Endothelial cell of umbilical vein (primary cell): ENCODE results near the gene STX8. TPM values are rescaled to one million over a fixed set of nuclear protein-coding genes. Genes with fewer than 3 reads are reported as not detected.

Experiments used
- BruUV-seq: library from RNA; stranded (reverse); fragments of 400-500 nt; replicated peaks from 2 replicates; lab custom pipeline; 2021; lab: Mats Ljungman, UMichigan
- CTCF ChIA-PET: fragments of 300-600, 350-600 bp; sonication (Branson Sonifier 250); formaldehyde crosslinking; loops from one replicate; lab custom pipeline; 2021; ENCODE audit warnings: antibody characterized with exemption, inconsistent platforms; lab: Charles Lee
- POLR2A ChIA-PET: fragments of 300-600, 350-600 bp; sonication (Branson Sonifier 250); formaldehyde crosslinking; loops from one replicate; lab custom pipeline; 2021; ENCODE audit warnings: antibody characterized with exemption, inconsistent platforms; lab: Charles Lee
- DNase-seq: peaks from one replicate; pipeline ENCODE4 v3.0.0-alpha.2; 2011; ENCODE audit warnings: low read depth, low spot score
- FAIRE-seq: peaks from 2 replicates; lab custom pipeline; 2011; peaks lifted over from hg19 to GRCh38; lab: Jason Lieb, UNC
- H2AFZ ChIP-seq: 2 replicates; pipeline ENCODE4 v1.6.0; 2012; ENCODE audit warnings: low read depth, low read length, control low read depth, inconsistent platforms
- H3K27ac ChIP-seq: 2 replicates; pipeline ENCODE4 v1.5.1; 2011; ENCODE audit warnings: low read depth, mild to moderate bottlenecking, control low read depth, low read length, moderate library complexity; ENCODE audit not compliant: insufficient read depth
- H3K27me3 ChIP-seq, 2 experiments: 2 replicates each; pipeline versions ENCODE4 v1.6.0 to v1.6.1; 2011; ENCODE audit warnings: low read length in 2 of 2, mixed read lengths in 1 of 2; ENCODE audit not compliant: control insufficient read depth in 2 of 2, insufficient read depth in 2 of 2
- H3K36me3 ChIP-seq, 2 experiments: 2 replicates in 1 of 2; 3 replicates in 1 of 2; pipeline ENCODE4 v1.5.1; 2011; ENCODE audit warnings: low read length in 2 of 2, mild to moderate bottlenecking in 1 of 2, moderate library complexity in 1 of 2; ENCODE audit not compliant: control insufficient read depth in 2 of 2, insufficient read depth in 2 of 2; ENCODE audit errors: extremely low read depth in 1 of 2
- H3K4me1 ChIP-seq: 3 replicates; pipeline ENCODE4 v1.5.1; 2011; ENCODE audit warnings: mild to moderate bottlenecking, low read length; ENCODE audit not compliant: control insufficient read depth, insufficient read depth; ENCODE audit errors: extremely low read depth
- H3K4me2 ChIP-seq: 2 replicates; pipeline ENCODE4 v1.6.1; 2011; ENCODE audit warnings: low read length, control low read depth, mixed read lengths; ENCODE audit not compliant: insufficient read depth
- H3K4me3 ChIP-seq, 3 experiments: fragments of 200-600 bp in 1 of 3; sonication (generic), shearing (Covaris generic) in 1 of 3; replicated peaks in 1 of 3; 2 replicates each; pipeline ENCODE4 v1.5.1; 2011 to 2016; ENCODE audit warnings: control low read depth in 3 of 3, low read length in 3 of 3, mild to moderate bottlenecking in 2 of 3, inconsistent platforms in 1 of 3, low read depth in 1 of 3, moderate library complexity in 1 of 3; ENCODE audit not compliant: insufficient read depth in 1 of 3
- H3K79me2 ChIP-seq: 2 replicates; pipeline ENCODE4 v1.6.0; 2012; ENCODE audit warnings: low read length, inconsistent platforms; ENCODE audit not compliant: control insufficient read depth, insufficient read depth
- H3K9ac ChIP-seq: replicated peaks from 2 replicates; pipeline ENCODE3; 2011; ENCODE audit warnings: low read length, control low read depth; ENCODE audit not compliant: insufficient read depth; ENCODE audit errors: extremely low read depth
- H3K9me1 ChIP-seq: replicated peaks from 3 replicates; pipeline ENCODE4 v1.6.0; 2011; ENCODE audit warnings: mild to moderate bottlenecking, low read length; ENCODE audit not compliant: control insufficient read depth, insufficient read depth; ENCODE audit errors: extremely low read depth
- H3K9me3 ChIP-seq: replicated peaks from 2 replicates; pipeline ENCODE4 v1.5.1; 2012; ENCODE audit warnings: low read length, inconsistent platforms; ENCODE audit not compliant: control insufficient read depth, insufficient read depth
- H4K20me1 ChIP-seq: replicated peaks from 2 replicates; pipeline ENCODE3; 2011; ENCODE audit warnings: mild to moderate bottlenecking, low read length; ENCODE audit not compliant: control insufficient read depth, insufficient read depth; ENCODE audit errors: extremely low read depth
- EZH2 ChIP-seq: IDR thresholded peaks from 2 replicates; pipeline ENCODE4 v1.6.1; 2012; ENCODE audit warnings: borderline replicate concordance, low read depth, mild to moderate bottlenecking, moderate library complexity, low read length, inconsistent platforms; ENCODE audit not compliant: severe bottlenecking
- FOS ChIP-seq: IDR thresholded peaks from 2 replicates; pipeline ENCODE4 v1.6.1; 2011; ENCODE audit warnings: mild to moderate bottlenecking, low read length, moderate library complexity, borderline replicate concordance; ENCODE audit not compliant: insufficient read depth
- GATA2 ChIP-seq: IDR thresholded peaks from 2 replicates; pipeline ENCODE4 v1.7.0; 2011; ENCODE audit warnings: low read depth, mild to moderate bottlenecking, moderate library complexity, mixed read lengths, low read length; ENCODE audit not compliant: insufficient read length, insufficient read depth
- JUN ChIP-seq: IDR thresholded peaks from 2 replicates; pipeline ENCODE4 v1.6.1; 2011; ENCODE audit warnings: borderline replicate concordance, low read depth; ENCODE audit not compliant: insufficient read length, insufficient read depth
- MYC ChIP-seq: IDR thresholded peaks from one replicate; pipeline ENCODE4 v1.6.1; 2011; ENCODE audit warnings: mild to moderate bottlenecking, low read depth, low read length
- POLR2A ChIP-seq: IDR thresholded peaks from 2 replicates; pipeline ENCODE4 v1.6.1; 2012; ENCODE audit warnings: low read depth, mild to moderate bottlenecking, control low read depth, low read length
- POLR2AphosphoS5 ChIP-seq: IDR thresholded peaks from 2 replicates; pipeline ENCODE4 v1.6.1; 2012; ENCODE audit warnings: low read depth, mild to moderate bottlenecking, control low read depth, low read length, moderate library complexity; ENCODE audit not compliant: insufficient read depth
- dilution Hi-C: fragments of 300-500 bp; cut with MboI; formaldehyde crosslinking; loops from one replicate; pipeline ENCODE4 v1.15.0; 2019; ENCODE audit warnings: low sequenced_read_pairs; ENCODE audit not compliant: extremely low pct_ligation_motif_present
- intact Hi-C: fragments of 100-400 bp; cut with micrococcal nuclease; formaldehyde crosslinking; loops from one replicate; pipeline ENCODE4 v1.10.0; 2022
- polyA plus RNA-seq, 4 experiments: library from polyadenylated mRNA; depleted of rRNA in 3 of 4; stranded (reverse) in 3 of 4; unstranded in 1 of 4; fragments of >200 nt; gene quantifications; 2 replicates each; pipeline versions ENCODE4 v1.2.1 to v1.2.3, GENCODE V29; 2011 to 2012; ENCODE audit warnings: missing spikeins in 1 of 4
- total RNA-seq: library from RNA; stranded (reverse); gene quantifications from 2 replicates; pipeline ENCODE4 v1.2.3, GENCODE V29; 2021
- TF ChIP-seq, protein P1 (sequence below): IDR thresholded peaks from 2 replicates; pipeline ENCODE4 v1.6.1; 2011; ENCODE audit not compliant: insufficient read depth, insufficient read length
- TF ChIP-seq, protein P2 (sequence below), 2 donors: IDR thresholded peaks; 1 replicate in 1 of 2; 2 replicates in 1 of 2; pipeline ENCODE4 v1.5.1; 2011; ENCODE audit warnings: low read length in 2 of 2, mild to moderate bottlenecking in 2 of 2, moderate library complexity in 2 of 2, control low read depth in 1 of 2, inconsistent platforms in 1 of 2, low read depth in 1 of 2; ENCODE audit not compliant: insufficient read depth in 1 of 2; ENCODE audit errors: extremely low read depth in 1 of 2

STX8 gene
- total and polyA plus RNA-seq, 2 donors (not counting 3 experiments of a cell fraction or from before 2014, with no cell fraction given), result 25.9 to 67.3 TPM

DNA sequence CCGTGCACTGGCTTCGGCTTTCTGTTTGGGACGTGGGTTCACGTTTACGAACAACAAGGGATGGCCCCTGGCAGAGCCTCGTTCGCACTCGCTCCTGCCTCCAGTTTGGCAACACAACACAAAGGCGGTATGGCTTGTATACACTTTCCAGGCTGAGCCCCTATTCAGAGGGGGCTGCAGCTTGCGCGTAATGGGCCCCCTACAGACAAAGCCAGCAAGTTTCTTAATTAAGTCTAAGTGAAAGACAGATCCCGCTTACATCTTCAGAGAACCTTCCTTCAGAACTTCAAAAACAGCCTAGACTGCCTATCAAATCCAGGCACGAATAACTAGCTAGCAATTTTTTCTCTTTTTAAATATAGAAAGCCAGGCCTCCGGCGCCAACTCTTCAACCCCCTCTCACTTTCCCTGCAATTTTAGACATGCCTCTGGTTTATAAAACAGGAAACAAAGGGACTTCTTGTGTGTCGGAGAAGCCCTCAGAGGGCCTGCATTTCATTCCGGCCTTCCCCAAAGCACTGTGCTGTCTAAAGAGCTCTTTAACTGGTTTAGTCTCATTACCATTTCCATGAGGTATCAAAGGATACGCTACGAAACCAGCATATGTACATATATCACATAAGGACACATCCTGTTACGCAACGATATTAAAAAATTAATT, 244.9 kb downstream of the STX8 start:
- Histone ChIP-seq H3K79me2 (no peaks in the 10 kb centered on the region), H3K4me2 (no peak overlapping the region), H3K36me3 (no peaks in the 10 kb centered on the region), H3K9ac (no peak overlapping the region), H3K4me3 (no peak overlapping the region), H3K9me3 (no peaks in the 10 kb centered on the region), H4K20me1 (no peaks in the 10 kb centered on the region), H3K27ac (no peak overlapping the region), H2AFZ (no peak overlapping the region), H3K4me1 (no peaks in the 10 kb centered on the region), H3K27me3 (no peaks in the 10 kb centered on the region), H3K9me1 (no peaks in the 10 kb centered on the region)
- FAIRE-seq, result no peak
- dilution Hi-C loops (no loop called here), intact Hi-C loops (no loop called here)
- no peak for DNase-seq
- ChIA-PET CTCF (no interaction called here), POLR2A (interaction anchor here (0.5 kb wide), 1 partner anchor 20 kb away, joined by 8 read pairs; no protein-coding TSS in a partner anchor)
- no TSS peak for BruUV-seq
- TF ChIP-seq, protein P1, sequence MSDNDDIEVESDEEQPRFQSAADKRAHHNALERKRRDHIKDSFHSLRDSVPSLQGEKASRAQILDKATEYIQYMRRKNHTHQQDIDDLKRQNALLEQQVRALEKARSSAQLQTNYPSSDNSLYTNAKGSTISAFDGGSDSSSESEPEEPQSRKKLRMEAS, result no peak
- TF ChIP-seq POLR2AphosphoS5, result no peak
- TF ChIP-seq MYC, result no peak

DNA sequence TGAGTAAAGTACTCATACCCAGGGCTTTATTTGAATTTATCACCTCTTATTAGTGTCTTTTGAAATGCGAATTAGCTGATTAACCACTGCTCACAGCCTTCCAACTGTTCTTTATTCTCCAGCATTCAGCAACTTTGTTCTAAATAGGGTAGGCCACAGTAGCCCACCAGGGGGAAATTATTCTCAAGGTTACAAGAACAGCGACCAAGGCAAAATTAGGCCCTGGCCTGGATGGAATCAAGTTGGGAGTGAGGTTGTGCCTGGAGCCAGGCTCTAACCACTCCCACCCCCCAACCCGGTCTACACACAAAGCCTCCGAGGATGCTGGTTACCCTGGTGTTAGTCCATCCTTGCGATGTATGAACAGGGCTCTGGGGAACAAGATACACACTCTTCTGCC, 245.5 kb downstream of the STX8 start:
- H2AFZ ChIP-seq, result no peak overlapping the region
- FAIRE-seq (no peak), DNase-seq (no peak)
- ChIA-PET CTCF (no interaction called here), POLR2A (interaction anchor here (0.5 kb wide), 1 partner anchor 21 kb away, joined by 8 read pairs; no protein-coding TSS in a partner anchor)
- no peak overlapping the region for H3K4me3 ChIP-seq
- TF ChIP-seq, protein P2, sequence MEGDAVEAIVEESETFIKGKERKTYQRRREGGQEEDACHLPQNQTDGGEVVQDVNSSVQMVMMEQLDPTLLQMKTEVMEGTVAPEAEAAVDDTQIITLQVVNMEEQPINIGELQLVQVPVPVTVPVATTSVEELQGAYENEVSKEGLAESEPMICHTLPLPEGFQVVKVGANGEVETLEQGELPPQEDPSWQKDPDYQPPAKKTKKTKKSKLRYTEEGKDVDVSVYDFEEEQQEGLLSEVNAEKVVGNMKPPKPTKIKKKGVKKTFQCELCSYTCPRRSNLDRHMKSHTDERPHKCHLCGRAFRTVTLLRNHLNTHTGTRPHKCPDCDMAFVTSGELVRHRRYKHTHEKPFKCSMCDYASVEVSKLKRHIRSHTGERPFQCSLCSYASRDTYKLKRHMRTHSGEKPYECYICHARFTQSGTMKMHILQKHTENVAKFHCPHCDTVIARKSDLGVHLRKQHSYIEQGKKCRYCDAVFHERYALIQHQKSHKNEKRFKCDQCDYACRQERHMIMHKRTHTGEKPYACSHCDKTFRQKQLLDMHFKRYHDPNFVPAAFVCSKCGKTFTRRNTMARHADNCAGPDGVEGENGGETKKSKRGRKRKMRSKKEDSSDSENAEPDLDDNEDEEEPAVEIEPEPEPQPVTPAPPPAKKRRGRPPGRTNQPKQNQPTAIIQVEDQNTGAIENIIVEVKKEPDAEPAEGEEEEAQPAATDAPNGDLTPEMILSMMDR (IDR thresholded peaks at IDR 0.05; ENCODE audit: extremely low read depth in 1 of 2, insufficient read depth in 1 of 2, low read depth in 1 of 2, low read length in 2 of 2), result no peak
- no peak for TF ChIP-seq JUN
- TF ChIP-seq FOS, result no peak
- TF ChIP-seq POLR2A, result no peak
- no peak for TF ChIP-seq GATA2
- TF ChIP-seq EZH2, result no peak
- TF ChIP-seq MYC, result no peak
- TF ChIP-seq POLR2AphosphoS5, result no peak
- TF ChIP-seq, protein P1, result no peak
- no peak overlapping the region for H3K4me2 ChIP-seq
- H3K36me3 ChIP-seq, result no peaks in the 10 kb centered on the region
- H3K9ac ChIP-seq, result no peak overlapping the region
- no peaks in the 10 kb centered on the region for H3K4me1 ChIP-seq
- no peaks in the 10 kb centered on the region for H3K27me3 ChIP-seq
- BruUV-seq, result no TSS peak
- H3K9me1 ChIP-seq, result no peaks in the 10 kb centered on the region
- intact Hi-C loops (no loop called here), dilution Hi-C loops (no loop called here)
- no peaks in the 10 kb centered on the region for H3K9me3 ChIP-seq
- H3K27ac ChIP-seq, result no peak overlapping the region
- no peaks in the 10 kb centered on the region for H3K79me2 ChIP-seq
- no peaks in the 10 kb centered on the region for H4K20me1 ChIP-seq
